Camera-type eye (tissue), 1 donor: ENCODE measurements around the gene PNMA8B. TPM values are rescaled to one million over a fixed set of nuclear protein-coding genes. Genes with fewer than 3 reads are reported as not detected.

Experiments used
- total RNA-seq: library from RNA; depleted of rRNA; stranded (reverse); fragments of >200 nt; gene quantifications from one replicate; pipeline ENCODE4 v1.2.3, GENCODE V29; 2014

The PNMA8B gene
- 12.4 TPM for total RNA-seq

GRCh38 chr19:46495786-46496099, at the start of gene PNMA8B:
PNMA8B (minus strand) TSS chr19:46495867; CDS start chr19:46495465, 402 bp downstream.

GRCh38 chr19:46471116-46471733, 24.4 kb downstream of the PNMA8B start, which contains the start of gene PNMA8A:
PNMA8A (minus strand) TSS chr19:46471563; CDS start chr19:46471035, 528 bp downstream.

Other genes with a start within 250 kb of the PNMA8B start
- gene HIF3A, start 198.8 kb downstream of the PNMA8B start, total RNA-seq = 73.6 TPM
- 68.8 TPM for gene PPP5C, start 148.8 kb downstream of the PNMA8B start, total RNA-seq
- gene CCDC8, start 82.3 kb downstream of the PNMA8B start, total RNA-seq = 43.4 TPM
- 7.1 TPM for gene PNMA8C, start 66.9 kb downstream of the PNMA8B start, total RNA-seq
- gene PNMA8A, start 24.3 kb downstream of the PNMA8B start, total RNA-seq = 72.3 TPM
- 277 TPM for gene CALM3, start 105.5 kb upstream of the PNMA8B start, total RNA-seq
- gene PTGIR, start 129.2 kb upstream of the PNMA8B start, total RNA-seq = 2.5 TPM
- not detected for gene GNG8, start 140.3 kb upstream of the PNMA8B start, total RNA-seq
- gene DACT3, start 165.3 kb upstream of the PNMA8B start, total RNA-seq = 18.5 TPM
- gene PRKD2, start 221.2 kb upstream of the PNMA8B start, total RNA-seq = 25.5 TPM